Activated T-helper 2 cell treated with anti-CD3 and anti-CD28 coated beads, Interferon-gamma antibody, Interleukin-2, Interleukin-4, amounts not matched to agents 10 μg/mL and 5 μg/mL and 100 μg/mL, durations not matched to agents 14 hours and 24 hours and 36 hours (primary cell): ENCODE data around the gene SLC24A4. TPM values are rescaled to one million over a fixed set of nuclear protein-coding genes. Genes with fewer than 3 reads are reported as not detected.

ENCODE experiments used
- DNase-seq: peaks from one replicate; pipeline ENCODE4 v3.0.0; 2021; ENCODE audit warnings: low spot score
- H3K27ac Mint-ChIP-seq: one replicate; pipeline ENCODE4 v1.8.0; 2021; ENCODE audit warnings: mixed read lengths
- H3K27me3 Mint-ChIP-seq: one replicate; pipeline ENCODE4 v1.8.0; 2021; ENCODE audit warnings: low read depth, mixed read lengths
- H3K36me3 Mint-ChIP-seq: one replicate; pipeline ENCODE4 v1.8.0; 2021; ENCODE audit warnings: low read depth, mixed read lengths
- H3K4me1 Mint-ChIP-seq: one replicate; pipeline ENCODE4 v1.8.0; 2021; ENCODE audit warnings: low read depth, mixed read lengths
- H3K4me3 Mint-ChIP-seq: one replicate; pipeline ENCODE4 v1.8.0; 2021; ENCODE audit warnings: low read depth, mild to moderate bottlenecking, moderate library complexity, mixed read lengths
- H3K9me3 Mint-ChIP-seq: one replicate; pipeline ENCODE4 v1.8.0; 2021; ENCODE audit warnings: mixed read lengths
- intact Hi-C: fragments of 100-400 bp; cut with micrococcal nuclease; formaldehyde crosslinking; loops from one replicate; pipeline ENCODE4 v1.15.1; 2023
- total RNA-seq: library from RNA; stranded (reverse); gene quantifications from 2 replicates; pipeline ENCODE4 v1.2.3, GENCODE V29; 2022

Gene SLC24A4
- total RNA-seq, 1 donor from 2014 or later = not detected

- peaks cover 3% of the 10 kb centered on the region for H3K4me1 Mint-ChIP-seq
- no peaks in the 10 kb centered on the region for H3K36me3 Mint-ChIP-seq
- H3K4me3 Mint-ChIP-seq = no peak overlapping the region
- H3K9me3 Mint-ChIP-seq = peaks cover 5% of the 10 kb centered on the region
- DNase-seq = no peak
- intact Hi-C loops = no loop called here
- no peak overlapping the region for H3K27ac Mint-ChIP-seq
- peaks cover 6% of the 10 kb centered on the region for H3K27me3 Mint-ChIP-seq
Observed at GRCh38 chr14:92463141-92463540, 140.2 kb downstream of the SLC24A4 start.

DNA sequence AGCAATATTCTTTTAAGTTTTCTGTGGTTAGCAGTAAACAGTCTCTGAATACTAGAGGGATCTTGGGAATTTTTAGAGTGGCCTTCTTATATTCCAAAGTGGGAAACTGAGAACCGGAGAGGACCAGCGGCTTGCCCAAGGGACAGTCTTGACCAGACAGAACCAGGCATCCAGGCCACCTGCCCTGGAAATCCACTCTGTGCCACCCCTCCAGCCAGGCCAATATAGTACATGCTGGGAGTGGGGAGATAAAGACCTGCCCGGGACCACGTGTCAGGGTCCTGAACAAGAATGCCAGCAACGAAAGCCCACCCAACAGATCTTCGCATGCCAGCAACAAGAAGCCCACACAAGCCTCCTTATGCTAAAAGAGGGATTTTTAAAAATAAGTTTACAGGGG, 141.2 kb downstream of the SLC24A4 start:
- no peak overlapping the region for H3K27ac Mint-ChIP-seq
- H3K4me3 Mint-ChIP-seq = no peak overlapping the region
- intact Hi-C loops = no loop called here
- H3K27me3 Mint-ChIP-seq = peaks cover 6% of the 10 kb centered on the region
- peaks cover 5% of the 10 kb centered on the region for H3K9me3 Mint-ChIP-seq
- H3K4me1 Mint-ChIP-seq = peaks cover 3% of the 10 kb centered on the region
- DNase-seq = no peak
- H3K36me3 Mint-ChIP-seq = no peaks in the 10 kb centered on the region

GRCh38 chr14:92464716-92465115, 141.8 kb downstream of the SLC24A4 start:
- Mint-ChIP-seq H3K27ac (no peak overlapping the region), H3K9me3 (peaks cover 5% of the 10 kb centered on the region), H3K27me3 (peaks cover 6% of the 10 kb centered on the region), H3K4me3 (no peak overlapping the region), H3K4me1 (peaks cover 3% of the 10 kb centered on the region), H3K36me3 (no peaks in the 10 kb centered on the region)
- intact Hi-C loops = no loop called here
- no peak for DNase-seq

DNA sequence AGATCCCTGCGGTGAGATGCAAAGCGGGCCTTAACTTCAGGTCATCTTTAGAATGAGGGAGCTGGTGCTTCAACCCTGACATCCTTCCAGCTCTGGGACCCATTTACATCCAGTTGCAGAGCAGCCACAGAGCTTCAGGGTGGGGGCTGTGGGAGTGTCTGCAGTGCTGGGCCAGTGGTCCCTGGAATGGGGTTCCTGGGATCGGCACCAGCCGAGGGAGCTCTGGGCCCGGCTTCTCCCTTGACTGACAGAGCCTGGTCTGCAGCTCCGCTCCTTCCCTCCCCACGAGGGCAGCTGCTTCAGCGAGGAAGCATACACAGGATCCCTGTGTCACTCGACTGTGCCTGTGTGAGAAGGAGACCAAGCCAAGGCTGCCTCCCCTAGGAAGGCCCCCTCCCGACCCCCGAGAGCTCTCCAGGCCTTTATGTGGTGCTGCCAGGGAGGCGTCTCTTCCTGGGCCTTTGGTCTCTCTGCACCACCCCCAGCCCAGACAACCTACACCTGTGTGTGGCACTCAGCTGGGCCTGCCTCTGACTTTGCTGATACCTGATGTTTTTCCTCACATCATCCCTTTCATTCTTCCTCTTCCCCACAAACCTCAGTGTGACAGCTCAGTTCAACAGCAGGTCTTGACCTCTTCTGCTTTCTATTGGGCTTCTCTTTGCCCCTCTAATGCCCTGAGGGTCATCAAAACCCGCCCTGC, 142.5 kb downstream of the SLC24A4 start:
- no peaks in the 10 kb centered on the region for H3K36me3 Mint-ChIP-seq
- DNase-seq = no peak
- intact Hi-C loops = no loop called here
- H3K4me3 Mint-ChIP-seq = no peak overlapping the region
- H3K27ac Mint-ChIP-seq = no peak overlapping the region
- peaks cover 10% of the 10 kb centered on the region for H3K27me3 Mint-ChIP-seq
- H3K9me3 Mint-ChIP-seq = peaks cover 10% of the 10 kb centered on the region
- H3K4me1 Mint-ChIP-seq = peaks cover 3% of the 10 kb centered on the region

GRCh38 chr14:92466059-92466458, 143.1 kb downstream of the SLC24A4 start:
- H3K36me3 Mint-ChIP-seq = no peaks in the 10 kb centered on the region
- H3K4me1 Mint-ChIP-seq = peaks cover 3% of the 10 kb centered on the region
- no peak for DNase-seq
- no peak overlapping the region for H3K4me3 Mint-ChIP-seq
- peaks cover 10% of the 10 kb centered on the region for H3K27me3 Mint-ChIP-seq
- H3K27ac Mint-ChIP-seq = no peak overlapping the region
- intact Hi-C loops = no loop called here
- H3K9me3 Mint-ChIP-seq = peaks cover 10% of the 10 kb centered on the region

GRCh38 chr14:92469515-92469914, 146.6 kb downstream of the SLC24A4 start:
- H3K27ac Mint-ChIP-seq = no peak overlapping the region
- DNase-seq = no peak
- H3K27me3 Mint-ChIP-seq = peaks cover 4% of the 10 kb centered on the region
- H3K36me3 Mint-ChIP-seq = no peaks in the 10 kb centered on the region
- peaks cover 10% of the 10 kb centered on the region for H3K9me3 Mint-ChIP-seq
- intact Hi-C loops = no loop called here
- H3K4me3 Mint-ChIP-seq = no peak overlapping the region
- H3K4me1 Mint-ChIP-seq = no peaks in the 10 kb centered on the region

GRCh38 chr14:92470215-92470614, 147.2 kb downstream of the SLC24A4 start:
- Mint-ChIP-seq H3K36me3 (no peaks in the 10 kb centered on the region), H3K27me3 (peaks cover 4% of the 10 kb centered on the region), H3K4me3 (no peak overlapping the region), H3K4me1 (no peaks in the 10 kb centered on the region), H3K27ac (no peak overlapping the region), H3K9me3 (peaks cover 10% of the 10 kb centered on the region)
- DNase-seq = no peak
- intact Hi-C loops = no loop called here

- intact Hi-C loops = no loop called here
- no peak for DNase-seq
- Mint-ChIP-seq H3K4me1 (peaks cover 1% of the 10 kb centered on the region), H3K4me3 (no peak overlapping the region), H3K36me3 (no peaks in the 10 kb centered on the region), H3K9me3 (peaks cover 10% of the 10 kb centered on the region), H3K27ac (no peak overlapping the region), H3K27me3 (peaks cover 6% of the 10 kb centered on the region)
Observed at GRCh38 chr14:92470811-92471210, 147.8 kb downstream of the SLC24A4 start.

DNA sequence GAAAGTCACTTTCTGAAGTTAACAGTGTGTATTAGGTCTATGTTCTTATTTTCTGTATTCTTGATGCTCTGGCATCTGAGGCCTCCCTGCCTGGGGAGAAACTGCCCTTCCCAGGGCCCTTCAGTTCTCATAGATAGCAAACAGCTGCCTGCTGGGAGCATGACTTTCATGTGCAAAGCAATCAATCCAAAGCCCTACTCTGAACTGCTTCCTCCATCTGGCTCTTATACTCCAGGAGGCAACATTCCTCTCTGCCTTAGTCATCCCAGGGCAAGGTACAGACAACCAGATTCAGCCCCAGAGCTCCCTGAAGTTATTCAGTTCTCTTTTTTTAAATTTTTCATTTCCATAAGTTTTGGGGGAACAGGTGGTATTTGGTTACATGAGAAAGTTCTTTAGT, 149.0 kb downstream of the SLC24A4 start:
- Mint-ChIP-seq H3K36me3 (no peaks in the 10 kb centered on the region), H3K9me3 (peaks cover 10% of the 10 kb centered on the region), H3K27ac (no peak overlapping the region), H3K4me1 (peaks cover 1% of the 10 kb centered on the region), H3K4me3 (no peak overlapping the region), H3K27me3 (peaks cover 6% of the 10 kb centered on the region)
- no peak for DNase-seq
- intact Hi-C loops = no loop called here

DNA sequence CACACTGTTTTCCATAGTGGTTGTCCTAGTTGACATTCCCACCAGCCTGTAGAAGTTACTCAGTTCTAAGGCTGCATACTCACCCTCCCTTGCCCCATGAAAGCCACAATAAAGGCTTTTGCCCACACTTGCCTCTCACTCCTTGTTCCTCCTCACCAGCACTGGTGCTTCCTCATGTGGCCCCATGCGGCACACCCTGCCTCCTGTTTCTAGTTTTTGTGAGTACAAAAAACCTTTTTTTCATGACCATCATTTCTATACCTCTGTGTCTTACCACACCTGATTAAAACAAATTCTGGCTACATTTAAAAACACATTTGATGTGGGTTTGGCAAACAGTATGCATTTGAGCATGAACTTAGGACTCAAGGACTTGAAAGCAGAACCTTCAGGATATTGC, 149.9 kb downstream of the SLC24A4 start:
- H3K27me3 Mint-ChIP-seq = peaks cover 8% of the 10 kb centered on the region
- intact Hi-C loops = no loop called here
- no peak overlapping the region for H3K4me3 Mint-ChIP-seq
- no peak overlapping the region for H3K27ac Mint-ChIP-seq
- peaks cover 5% of the 10 kb centered on the region for H3K9me3 Mint-ChIP-seq
- no peaks in the 10 kb centered on the region for H3K36me3 Mint-ChIP-seq
- no peak for DNase-seq
- H3K4me1 Mint-ChIP-seq = peaks cover 1% of the 10 kb centered on the region

GRCh38 chr14:92473261-92473968, 150.4 kb downstream of the SLC24A4 start:
- intact Hi-C loops = no loop called here
- H3K36me3 Mint-ChIP-seq = no peaks in the 10 kb centered on the region
- H3K27ac Mint-ChIP-seq = no peak overlapping the region
- no peak overlapping the region for H3K4me3 Mint-ChIP-seq
- peaks cover 1% of the 10 kb centered on the region for H3K4me1 Mint-ChIP-seq
- H3K9me3 Mint-ChIP-seq = peaks cover 5% of the 10 kb centered on the region
- no peak for DNase-seq
- H3K27me3 Mint-ChIP-seq = peaks cover 8% of the 10 kb centered on the region

DNA sequence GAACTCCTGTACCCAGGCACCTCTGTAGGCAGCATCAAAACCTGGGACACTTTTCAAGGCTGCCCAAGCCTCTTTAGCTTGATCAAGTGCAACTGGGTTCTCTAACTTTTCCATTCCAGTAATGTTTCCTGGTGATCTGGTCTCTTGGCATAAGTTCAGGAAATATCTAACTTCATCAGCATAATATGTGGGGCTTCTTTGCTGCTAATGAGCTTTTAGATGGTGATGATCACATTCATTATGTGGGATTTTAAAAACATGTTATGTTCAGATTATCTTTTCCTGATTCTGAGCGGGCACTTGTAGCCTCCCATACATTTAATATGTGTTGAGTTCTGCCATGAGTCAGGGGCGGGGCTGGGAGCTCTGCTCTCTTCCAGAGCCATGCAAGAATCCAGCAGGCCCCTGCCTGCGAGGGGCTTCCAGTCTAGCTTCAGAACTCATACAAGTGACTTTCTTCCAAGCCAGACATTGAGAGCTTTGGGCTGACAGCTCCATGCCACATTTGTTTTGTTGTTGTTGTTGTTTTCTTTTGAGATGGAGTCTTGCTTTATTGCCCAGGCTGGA, 151.1 kb downstream of the SLC24A4 start:
- no peak for DNase-seq
- no peak overlapping the region for H3K27ac Mint-ChIP-seq

GRCh38 chr14:92475037-92475436, 152.1 kb downstream of the SLC24A4 start:
- H3K27me3 Mint-ChIP-seq = peaks cover 17% of the 10 kb centered on the region
- H3K4me3 Mint-ChIP-seq = no peak overlapping the region

More for the DNA sequence above, 151.1 kb downstream of the SLC24A4 start:
- Mint-ChIP-seq H3K27me3 (peaks cover 12% of the 10 kb centered on the region), H3K9me3 (peaks cover 8% of the 10 kb centered on the region), H3K36me3 (no peaks in the 10 kb centered on the region), H3K4me3 (no peak overlapping the region), H3K4me1 (peaks cover 1% of the 10 kb centered on the region)
- intact Hi-C loops = no loop called here

More at GRCh38 chr14:92475037-92475436, 152.1 kb downstream of the SLC24A4 start:
- Mint-ChIP-seq H3K27ac (no peak overlapping the region), H3K9me3 (peaks cover 8% of the 10 kb centered on the region), H3K4me1 (peaks cover 1% of the 10 kb centered on the region), H3K36me3 (no peaks in the 10 kb centered on the region)
- intact Hi-C loops = no loop called here
- DNase-seq = no peak
